WTC11 (cell line): ENCODE measurements around the gene EDEM2. TPM values are rescaled to one million over a fixed set of nuclear protein-coding genes. Genes with fewer than 3 reads are reported as not detected.

ENCODE experiments used
- ATAC-seq: fragments of 200-7000 bp; cut with Tn5 transposase; 2 replicates; pipeline ENCODE4 v1.10.0; 2021; ENCODE audit warnings: mild to moderate bottlenecking, moderate library complexity
- CTCF ChIA-PET: fragments of 300-600 bp; sonication (Branson Sonifier 250); formaldehyde crosslinking; loops from one replicate; lab custom pipeline; 2021; ENCODE audit warnings: antibody characterized with exemption; lab: Charles Lee
- POLR2A ChIA-PET: fragments of 350-600 bp; sonication (Branson Sonifier 250); formaldehyde crosslinking; loops from one replicate; lab custom pipeline; 2021; ENCODE audit warnings: antibody characterized with exemption; lab: Charles Lee
- DNase-seq: peaks from one replicate; pipeline ENCODE4 v3.0.0; 2021; ENCODE audit warnings: low spot score
- H3K27ac Mint-ChIP-seq: 2 replicates; pipeline ENCODE4 v1.8.0; 2021; ENCODE audit warnings: mixed read lengths
- H3K27me3 Mint-ChIP-seq: 2 replicates; pipeline ENCODE4 v1.8.0; 2021; ENCODE audit warnings: low read depth, mild to moderate bottlenecking, moderate library complexity, mixed read lengths
- H3K36me3 Mint-ChIP-seq: 2 replicates; pipeline ENCODE4 v1.8.0; 2021; ENCODE audit warnings: mixed read lengths
- H3K4me1 Mint-ChIP-seq: 2 replicates; pipeline ENCODE4 v1.8.0; 2022; ENCODE audit warnings: mixed read lengths
- H3K4me3 Mint-ChIP-seq: 2 replicates; pipeline ENCODE4 v1.8.0; 2021; ENCODE audit warnings: mild to moderate bottlenecking, moderate library complexity, mixed read lengths
- H3K9me3 Mint-ChIP-seq: 2 replicates; pipeline ENCODE4 v1.8.0; 2021; ENCODE audit warnings: mixed read lengths
- CDX4 ChIP-seq: fragments of 250-450 bp; sonication (Bioruptor Pico); IDR thresholded peaks from 2 replicates; pipeline ENCODE4 v1.9.0; 2021; ENCODE audit warnings: moderate library complexity, mild to moderate bottlenecking, inconsistent platforms, borderline replicate concordance
- CREM ChIP-seq: sonication (generic); formaldehyde crosslinking; IDR thresholded peaks from 2 replicates; pipeline ENCODE4 v1.8.1; 2022; ENCODE audit warnings: mild to moderate bottlenecking, missing genetic modification reagents, moderate library complexity
- CTCF ChIP-seq: fragments of 200-600 bp; IDR thresholded peaks from 2 replicates; pipeline ENCODE4 v1.8.0; 2022; ENCODE audit warnings: antibody characterized with exemption
- ESRRA ChIP-seq: sonication (generic); formaldehyde crosslinking; IDR thresholded peaks from 2 replicates; pipeline ENCODE4 v1.8.1; 2022; ENCODE audit warnings: mild to moderate bottlenecking, missing genetic modification reagents, borderline replicate concordance
- FOXP1 ChIP-seq: sonication (generic); formaldehyde crosslinking; IDR thresholded peaks from 2 replicates; pipeline ENCODE4 v1.8.0; 2022; ENCODE audit warnings: missing genetic modification reagents, mild to moderate bottlenecking, moderate library complexity, borderline replicate concordance
- HMGA2 ChIP-seq: fragments of 250-450 bp; sonication (Bioruptor Pico); IDR thresholded peaks from 2 replicates; pipeline ENCODE4 v1.4.0; 2021; ENCODE audit warnings: mild to moderate bottlenecking, moderate library complexity
- IRF2 ChIP-seq: sonication (generic); formaldehyde crosslinking; IDR thresholded peaks from 2 replicates; pipeline ENCODE4 v1.8.0; 2022; ENCODE audit warnings: low read depth, missing genetic modification reagents, borderline replicate concordance
- KAT7 ChIP-seq: sonication (generic); formaldehyde crosslinking; IDR thresholded peaks from 2 replicates; pipeline ENCODE4 v1.8.1; 2023; ENCODE audit warnings: missing genetic modification reagents, mild to moderate bottlenecking, borderline replicate concordance
- MAX ChIP-seq: sonication (generic); formaldehyde crosslinking; IDR thresholded peaks from 2 replicates; pipeline ENCODE4 v1.8.0; 2022; ENCODE audit warnings: mild to moderate bottlenecking, missing genetic modification reagents
- PRDM15 ChIP-seq: sonication (generic); formaldehyde crosslinking; IDR thresholded peaks from 2 replicates; pipeline ENCODE4 v1.8.0; 2022; ENCODE audit warnings: missing genetic modification reagents
- RELA ChIP-seq: sonication (generic); formaldehyde crosslinking; IDR thresholded peaks from 2 replicates; pipeline ENCODE4 v1.8.1; 2022; ENCODE audit warnings: missing genetic modification reagents, mild to moderate bottlenecking, borderline replicate concordance
- RORB ChIP-seq: fragments of 250-450 bp; sonication (Bioruptor Pico); IDR thresholded peaks from 2 replicates; pipeline ENCODE4 v1.9.0; 2021; ENCODE audit warnings: mild to moderate bottlenecking
- SMAD3 ChIP-seq: sonication (generic); formaldehyde crosslinking; IDR thresholded peaks from 2 replicates; pipeline ENCODE4 v1.8.0; 2022; ENCODE audit warnings: missing genetic modification reagents, mild to moderate bottlenecking, borderline replicate concordance
- SP1 ChIP-seq: sonication (generic); formaldehyde crosslinking; conservative IDR thresholded peaks from 2 replicates; pipeline ENCODE4 v1.8.1; 2022; ENCODE audit warnings: missing genetic modification reagents
- TP53 ChIP-seq: sonication (generic); formaldehyde crosslinking; IDR thresholded peaks from 2 replicates; pipeline ENCODE4 v1.8.1; 2023; ENCODE audit warnings: mild to moderate bottlenecking, missing genetic modification reagents
- ZBTB21 ChIP-seq: sonication (generic); formaldehyde crosslinking; IDR thresholded peaks from 2 replicates; pipeline ENCODE4 v1.8.1; 2023; ENCODE audit warnings: mild to moderate bottlenecking, missing genetic modification reagents, borderline replicate concordance
- ZBTB43 ChIP-seq: sonication (generic); formaldehyde crosslinking; IDR thresholded peaks from 2 replicates; pipeline ENCODE4 v1.8.1; 2023; ENCODE audit warnings: mild to moderate bottlenecking, missing genetic modification reagents
- ZNF317 ChIP-seq: sonication (generic); formaldehyde crosslinking; IDR thresholded peaks from 2 replicates; pipeline ENCODE4 v1.8.1; 2023; ENCODE audit warnings: low read depth, mild to moderate bottlenecking, moderate library complexity, missing genetic modification reagents, borderline replicate concordance
- ZNF396 ChIP-seq: fragments of 250-450 bp; sonication (Bioruptor Pico); IDR thresholded peaks from 2 replicates; pipeline ENCODE4 v1.8.0; 2021; ENCODE audit warnings: mild to moderate bottlenecking, moderate library complexity, borderline replicate concordance
- total RNA-seq: library from RNA; stranded (reverse); gene quantifications from 3 replicates; pipeline ENCODE4 v1.2.3, GENCODE V29; 2021

The EDEM2 gene
- total RNA-seq, 1 experiment from 2014 or later: 22.7 TPM

- Mint-ChIP-seq H3K4me3 (no peak overlapping the region), H3K27me3 (no peaks in the 10 kb centered on the region), H3K27ac (no peak overlapping the region), H3K9me3 (no peaks in the 10 kb centered on the region), H3K36me3 (peaks cover 34% of the 10 kb centered on the region), H3K4me1 (no peaks in the 10 kb centered on the region)
- ATAC-seq (no peak), DNase-seq (no peak)
- TF ChIP-seq SMAD3 (no peak), SP1 (CRISPR knock-in tag) (no peak), ESRRA (CRISPR knock-in tag) (no peak), ZBTB43 (CRISPR knock-in tag) (no peak)
- ChIA-PET CTCF (interaction anchor here (0.7 kb wide), 1 partner anchor 10 kb away, joined by 5 read pairs; no protein-coding TSS in a partner anchor), POLR2A (no interaction called here)
Observed at GRCh38 chr20:35134472-35134871, 12.7 kb downstream of the EDEM2 start.

GRCh38 chr20:35133735-35134134 lies 13.4 kb downstream of the EDEM2 start:
- TF ChIP-seq HMGA2: no peak
- TF ChIP-seq RORB (CRISPR knock-in tag): no peak
- no peak for TF ChIP-seq CDX4 (CRISPR knock-in tag)
- TF ChIP-seq CTCF: no peak
- TF ChIP-seq CREM (CRISPR knock-in tag): no peak
- TF ChIP-seq FOXP1 (CRISPR knock-in tag): no peak
- no peak for TF ChIP-seq MAX (CRISPR knock-in tag)
- TF ChIP-seq RELA (CRISPR knock-in tag): no peak
- no peak for TF ChIP-seq ZBTB21 (CRISPR knock-in tag)
- no peak for TF ChIP-seq IRF2 (CRISPR knock-in tag)
- no peak for TF ChIP-seq TP53
- TF ChIP-seq SMAD3: no peak
- TF ChIP-seq ZNF396 (CRISPR knock-in tag): no peak
- TF ChIP-seq KAT7 (CRISPR knock-in tag): no peak
- no peak for TF ChIP-seq ZNF317
- no peak for TF ChIP-seq PRDM15 (CRISPR knock-in tag)
- no peak for TF ChIP-seq ESRRA (CRISPR knock-in tag)
- Mint-ChIP-seq H3K4me1 (no peaks in the 10 kb centered on the region), H3K36me3 (peaks cover 34% of the 10 kb centered on the region), H3K27me3 (no peaks in the 10 kb centered on the region), H3K4me3 (no peak overlapping the region), H3K9me3 (no peaks in the 10 kb centered on the region), H3K27ac (no peak overlapping the region)
- ChIA-PET CTCF (interaction anchor here (0.7 to 1.8 kb wide), 2 partner anchors 11 kb away, joined by 5 to 7 read pairs; no protein-coding TSS in a partner anchor), POLR2A (no interaction called here)
- DNase-seq (no peak), ATAC-seq (no peak)
